K562 (cell line): Measurements from ENCODE around the gene BZW2. TPM values are rescaled to one million over a fixed set of nuclear protein-coding genes. Genes with fewer than 3 reads are reported as not detected.

Source experiments
- BRCA1 ChIP-seq, 2 experiments: fragments of 450-650 bp in 1 of 2; sonication (generic) in 1 of 2; formaldehyde crosslinking in 1 of 2; IDR thresholded peaks; 2 replicates each; pipeline versions ENCODE4 v1.5.0 to v1.6.1; 2017 to 2020; ENCODE audit warnings: mild to moderate bottlenecking in 1 of 2, missing genetic modification reagents in 1 of 2
- EGR1 ChIP-seq: fragments of 450-650 bp; conservative IDR thresholded peaks from 2 replicates; pipeline ENCODE4 v1.6.1; 2017; ENCODE audit warnings: mild to moderate bottlenecking
- EHMT2 ChIP-seq: fragments of 450-650 bp; IDR thresholded peaks from 2 replicates; pipeline ENCODE4 v1.6.1; 2018; ENCODE audit warnings: antibody characterized with exemption
- EP400 ChIP-seq: fragments of 450-650 bp; IDR thresholded peaks from 2 replicates; pipeline ENCODE4 v1.6.1; 2017; ENCODE audit warnings: antibody characterized with exemption, mild to moderate bottlenecking, moderate library complexity
- FOXO4 ChIP-seq: fragments of 450-650 bp; formaldehyde crosslinking; IDR thresholded peaks from 2 replicates; pipeline ENCODE4 v1.4.0; 2020; ENCODE audit warnings: mild to moderate bottlenecking, moderate library complexity
- GABPB2 ChIP-seq: fragments of 250-450 bp; sonication (Bioruptor Pico); conservative IDR thresholded peaks from 2 replicates; pipeline ENCODE4 v1.5.1; 2021; ENCODE audit warnings: mild to moderate bottlenecking
- GATA2 ChIP-seq: sonication (generic); formaldehyde crosslinking; IDR thresholded peaks from 2 replicates; pipeline ENCODE4 v1.4.0; 2020; ENCODE audit warnings: mild to moderate bottlenecking, missing genetic modification reagents
- KAT2B ChIP-seq: IDR thresholded peaks from one replicate; pipeline ENCODE4 v1.6.1; 2012; ENCODE audit warnings: low read depth, mild to moderate bottlenecking, control low read depth, inconsistent platforms, low read length, moderate library complexity
- KLF13 ChIP-seq: fragments of 450-650 bp; IDR thresholded peaks from 2 replicates; pipeline ENCODE4 v1.6.1; 2016; ENCODE audit warnings: missing genetic modification characterization, low read depth, mild to moderate bottlenecking, missing compliant biosample characterization, moderate library complexity, borderline replicate concordance
- NELFE ChIP-seq: IDR thresholded peaks from 2 replicates; pipeline ENCODE4 v1.6.1; 2011; ENCODE audit warnings: mild to moderate bottlenecking; ENCODE audit not compliant: insufficient read depth, insufficient read length
- NFIC ChIP-seq: fragments of 450-650 bp; IDR thresholded peaks from 2 replicates; pipeline ENCODE4 v1.6.1; 2017; ENCODE audit warnings: mild to moderate bottlenecking, inconsistent platforms
- NR2C1 ChIP-seq, 2 experiments: fragments of 450-650 bp; IDR thresholded peaks; 2 replicates each; pipeline ENCODE4 v1.6.1; 2017; ENCODE audit warnings: mild to moderate bottlenecking in 2 of 2, antibody characterized with exemption in 1 of 2, inconsistent platforms in 1 of 2, missing compliant biosample characterization in 1 of 2, missing genetic modification characterization in 1 of 2
- PML ChIP-seq: IDR thresholded peaks from 2 replicates; pipeline ENCODE4 v1.6.1; 2012; ENCODE audit warnings: low read length, inconsistent platforms
- PRMT5 ChIP-seq: sonication (generic); formaldehyde crosslinking; IDR thresholded peaks from 2 replicates; pipeline ENCODE4 v1.5.0; 2020; ENCODE audit warnings: missing genetic modification reagents
- PRPF4 ChIP-seq: fragments of 200-400 bp; formaldehyde crosslinking; IDR thresholded peaks from one replicate; pipeline ENCODE4 v1.6.1; 2017; ENCODE audit warnings: low read length, low read depth, mild to moderate bottlenecking; ENCODE audit not compliant: insufficient read depth, poor library complexity, severe bottlenecking
- RAD51 ChIP-seq: fragments of 450-650 bp; IDR thresholded peaks from 2 replicates; pipeline ENCODE4 v1.7.1; 2016; ENCODE audit warnings: low read depth, mild to moderate bottlenecking, borderline replicate concordance
- TAF1 ChIP-seq: IDR thresholded peaks from 2 replicates; pipeline ENCODE4 v1.6.1; 2011; ENCODE audit warnings: mild to moderate bottlenecking, low read length, moderate library complexity; ENCODE audit not compliant: insufficient read depth, control insufficient read depth, severe bottlenecking; ENCODE audit errors: extremely low read depth
- XRCC4 ChIP-seq: IDR thresholded peaks from one replicate; pipeline ENCODE4 v1.6.1; 2011; ENCODE audit not compliant: insufficient read depth, insufficient read length; ENCODE audit errors: extremely low read depth
- YBX1 ChIP-seq: fragments of 450-650 bp; IDR thresholded peaks from 2 replicates; pipeline ENCODE4 v1.7.1; 2016; ENCODE audit warnings: mild to moderate bottlenecking
- ZNF584 ChIP-seq: fragments of 200-800 bp; sonication (Bioruptor generic); IDR thresholded peaks from 2 replicates; pipeline ENCODE4 v1.6.1; 2016; ENCODE audit warnings: low read depth, mild to moderate bottlenecking, missing genetic modification characterization, missing compliant biosample characterization
- ZNF740 ChIP-seq, 3 experiments: fragments of 200-800 bp in 1 of 3; sonication (Bioruptor generic) in 1 of 3; sonication (generic) in 1 of 3; formaldehyde crosslinking in 1 of 3; IDR thresholded peaks; 2 replicates each; pipeline versions ENCODE4 v1.6.1 to v1.8.0; 2016 to 2022; ENCODE audit warnings: mild to moderate bottlenecking in 2 of 3, missing compliant biosample characterization in 2 of 3, missing genetic modification characterization in 2 of 3, missing genetic modification reagents in 1 of 3
- polyA plus RNA-seq, 8 experiments: library from polyadenylated mRNA; depleted of rRNA in 4 of 8; stranded (reverse) in 5 of 8; unstranded in 3 of 8; fragments of >200 nt; fragmentation: Nextera tagmentation in 2 of 8; fragmentation: Illumina TruSeq in 1 of 8; extraction: Ambion mirVana in 2 of 8; extraction: Trizol in 1 of 8; gene quantifications; 2 replicates each; pipeline versions ENCODE4 v1.2.1 to v1.2.3, GENCODE V29; 2011 to 2014; ENCODE audit warnings: inconsistent platforms in 1 of 8, missing spikeins in 1 of 8
- total RNA-seq, 7 experiments: library from RNA; depleted of rRNA in 6 of 7; stranded (reverse); fragments of >200 nt in 6 of 7; fragmentation: Illumina TruSeq in 2 of 7; extraction: Trizol in 2 of 7; gene quantifications; 2 replicates each; pipeline versions ENCODE4 v1.2.1 to v1.2.3, GENCODE V29; 2011 to 2021; ENCODE audit warnings: low replicate concordance in 1 of 7
- TF ChIP-seq, protein P1 (sequence below): fragments of 450-650 bp; IDR thresholded peaks from 2 replicates; pipeline ENCODE4 v1.6.1; 2016; ENCODE audit warnings: mild to moderate bottlenecking

The BZW2 gene
- total and polyA plus RNA-seq, 9 of the 15 experiments (the other 6 are each of a cell fraction or from before 2014, with no cell fraction given), result 140 to 316 (median 173) TPM

GRCh38 chr7:16645593-16646471, at the start of gene BZW2, which contains the start of gene ANKMY2 (continued):
- TF ChIP-seq PML (peak; percentile 70), KLF13 (tag) (peak; percentile 14; the same call in 1 of the 2 replicates), ZNF740 (CRISPR knock-in tag; IDR thresholded peaks at IDR 0.05) (peak; percentile 100), ZNF740 (tag; IDR thresholded peaks at IDR 0.05) (peak in 1 of 2 experiments; percentile 100; a peak in 2 of 4 replicates), ZNF584 (no peak), KAT2B (no peak), FOXO4 (CRISPR knock-in tag) (no peak), PRMT5 (CRISPR knock-in tag) (no peak), XRCC4 (no peak), YBX1 (no peak), RAD51 (no peak), NELFE (peak; percentile 58), PRPF4 (peak; percentile 92), TAF1 (peak; percentile 97), EGR1 (peak; percentile 100), GATA2 (no peak), EHMT2 (no peak), NFIC (peak; percentile 60), GABPB2 (CRISPR knock-in tag) (no peak), NR2C1 (IDR thresholded peaks at IDR 0.05) (no peak; the same call in 1 of the 2 replicates), NR2C1 (tag; IDR thresholded peaks at IDR 0.05) (no peak), EP400 (peak; percentile 95), BRCA1 (IDR thresholded peaks at IDR 0.05) (no peak), BRCA1 (CRISPR knock-in tag; IDR thresholded peaks at IDR 0.05) (no peak)
- TF ChIP-seq, protein P1, sequence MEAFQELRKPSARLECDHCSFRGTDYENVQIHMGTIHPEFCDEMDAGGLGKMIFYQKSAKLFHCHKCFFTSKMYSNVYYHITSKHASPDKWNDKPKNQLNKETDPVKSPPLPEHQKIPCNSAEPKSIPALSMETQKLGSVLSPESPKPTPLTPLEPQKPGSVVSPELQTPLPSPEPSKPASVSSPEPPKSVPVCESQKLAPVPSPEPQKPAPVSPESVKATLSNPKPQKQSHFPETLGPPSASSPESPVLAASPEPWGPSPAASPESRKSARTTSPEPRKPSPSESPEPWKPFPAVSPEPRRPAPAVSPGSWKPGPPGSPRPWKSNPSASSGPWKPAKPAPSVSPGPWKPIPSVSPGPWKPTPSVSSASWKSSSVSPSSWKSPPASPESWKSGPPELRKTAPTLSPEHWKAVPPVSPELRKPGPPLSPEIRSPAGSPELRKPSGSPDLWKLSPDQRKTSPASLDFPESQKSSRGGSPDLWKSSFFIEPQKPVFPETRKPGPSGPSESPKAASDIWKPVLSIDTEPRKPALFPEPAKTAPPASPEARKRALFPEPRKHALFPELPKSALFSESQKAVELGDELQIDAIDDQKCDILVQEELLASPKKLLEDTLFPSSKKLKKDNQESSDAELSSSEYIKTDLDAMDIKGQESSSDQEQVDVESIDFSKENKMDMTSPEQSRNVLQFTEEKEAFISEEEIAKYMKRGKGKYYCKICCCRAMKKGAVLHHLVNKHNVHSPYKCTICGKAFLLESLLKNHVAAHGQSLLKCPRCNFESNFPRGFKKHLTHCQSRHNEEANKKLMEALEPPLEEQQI, result peak; percentile 75; the same call in 1 of the 2 replicates
